Liver (tissue), 9 donors: ENCODE measurements around the gene IQSEC1. TPM values are rescaled to one million over a fixed set of nuclear protein-coding genes. Genes with fewer than 3 reads are reported as not detected.
"Not testable (repeated sequence)": the region's sequence is repeated elsewhere in the genome, so short reads cannot be mapped to it uniquely, and the experiment has no call there.

Experiments used
- DNase-seq: peaks from one replicate; pipeline ENCODE4 v3.0.0-alpha.2; 2017; ENCODE audit warnings: low spot score
- H3K27ac ChIP-seq, 2 donors: one replicate each; pipeline ENCODE4 v1.7.0; 2013; ENCODE audit warnings: inconsistent platforms in 2 of 2, low read length in 2 of 2, control low read depth in 1 of 2, low read depth in 1 of 2, mild to moderate bottlenecking in 1 of 2
- H3K27me3 ChIP-seq, 4 donors: one replicate each; pipeline versions ENCODE4 v1.6.1 to v1.7.0; 2013; ENCODE audit warnings: low read length in 3 of 4, inconsistent platforms in 1 of 4, mild to moderate bottlenecking in 1 of 4, moderate library complexity in 1 of 4; ENCODE audit not compliant: control insufficient read depth in 4 of 4, insufficient read depth in 4 of 4
- H3K36me3 ChIP-seq, 4 donors: one replicate each; pipeline versions ENCODE4 v1.6.1 to v1.7.0; 2013; ENCODE audit warnings: low read length in 3 of 4, mild to moderate bottlenecking in 3 of 4, low read depth in 1 of 4, moderate library complexity in 1 of 4; ENCODE audit not compliant: control insufficient read depth in 4 of 4, insufficient read depth in 3 of 4
- H3K4me1 ChIP-seq, 4 donors: one replicate each; pipeline versions ENCODE4 v1.6.1 to v1.7.0; 2013; ENCODE audit warnings: low read length in 3 of 4, mild to moderate bottlenecking in 3 of 4, moderate library complexity in 1 of 4; ENCODE audit not compliant: control insufficient read depth in 4 of 4, insufficient read depth in 4 of 4
- H3K4me3 ChIP-seq, 3 donors: one replicate each; pipeline versions ENCODE4 v1.6.1 to v1.7.0; 2013; ENCODE audit warnings: low read length in 3 of 3, control low read depth in 1 of 3, low read depth in 1 of 3, mild to moderate bottlenecking in 1 of 3
- H3K9ac ChIP-seq, 2 donors: one replicate each; pipeline ENCODE4 v1.7.0; 2013; ENCODE audit warnings: low read length in 2 of 2, mild to moderate bottlenecking in 2 of 2, moderate library complexity in 2 of 2, control low read depth in 1 of 2, low read depth in 1 of 2
- H3K9me3 ChIP-seq, 4 donors: one replicate each; pipeline versions ENCODE4 v1.6.1 to v1.7.0; 2013; ENCODE audit warnings: low read length in 3 of 4; ENCODE audit not compliant: control insufficient read depth in 4 of 4
- ATF3 ChIP-seq: IDR thresholded peaks from 2 replicates; pipeline ENCODE4 v1.6.1; 2016; ENCODE audit warnings: antibody characterized with exemption
- EGR1 ChIP-seq, 2 donors: IDR thresholded peaks; 2 replicates each; pipeline ENCODE4 v1.6.1; 2016 to 2018; ENCODE audit warnings: antibody characterized with exemption in 2 of 2, low read depth in 2 of 2
- FOXA1 ChIP-seq: IDR thresholded peaks from 2 replicates; pipeline ENCODE4 v1.6.1; 2016; ENCODE audit warnings: antibody characterized with exemption
- HNF4A ChIP-seq, 2 donors: conservative IDR thresholded peaks; 2 replicates each; pipeline ENCODE4 v1.6.1; 2016; ENCODE audit warnings: antibody characterized with exemption in 2 of 2, mild to moderate bottlenecking in 2 of 2
- HNF4G ChIP-seq: IDR thresholded peaks from 2 replicates; pipeline ENCODE4 v1.6.1; 2016; ENCODE audit warnings: antibody characterized with exemption
- JUND ChIP-seq, 2 donors: IDR thresholded peaks; 2 replicates each; pipeline ENCODE4 v1.6.1; 2016; ENCODE audit warnings: antibody characterized with exemption in 2 of 2
- MAX ChIP-seq: IDR thresholded peaks from 2 replicates; pipeline ENCODE4 v1.6.1; 2016; ENCODE audit warnings: antibody characterized with exemption
- NR2F2 ChIP-seq: IDR thresholded peaks from 2 replicates; pipeline ENCODE4 v1.6.1; 2016; ENCODE audit warnings: antibody characterized with exemption
- SP1 ChIP-seq: IDR thresholded peaks from 2 replicates; pipeline ENCODE4 v1.6.1; 2018; ENCODE audit warnings: antibody characterized with exemption, mild to moderate bottlenecking
- TAF1 ChIP-seq: conservative IDR thresholded peaks from 2 replicates; pipeline ENCODE4 v1.6.1; 2016; ENCODE audit warnings: antibody characterized with exemption, mild to moderate bottlenecking
- WGBS: extraction: QIAGEN DNeasy Blood & Tissue Kit; methylation state at CpG from one replicate; pipeline ENCODE4 v1.1.7; 2013; 5-methylcytosine and 5-hydroxymethylcytosine counted together
- polyA plus RNA-seq, 2 donors: library from polyadenylated mRNA; stranded (reverse) in 1 of 2; unstranded in 1 of 2; fragments of 200-250 nt in 1 of 2; fragments of >200 nt in 1 of 2; fragmentation: Nextera tagmentation in 1 of 2; extraction: Ambion mirVana in 1 of 2; gene quantifications; one replicate each; pipeline versions ENCODE4 v1.2.1 to v1.2.3, GENCODE V29; 2013 to 2015
- total RNA-seq, 2 donors: library from RNA; depleted of rRNA; stranded (reverse); fragments of >200 nt; gene quantifications; one replicate each; pipeline ENCODE4 v1.2.3, GENCODE V29; 2014
- donor health status: healthy.
- donor health status: healthy.
- donor health status: healthy.
- donor health status: healthy.
- donor health status: healthy.

Gene IQSEC1
- total and polyA plus RNA-seq, 4 donors, result 12.7 to 56.0 (median 36.2) TPM

GRCh38 chr3:12884790-12885582 lies 188.2 kb downstream of the IQSEC1 start:
- 90% methylated on average over 20 of the region's 20 CpGs for WGBS
- Histone ChIP-seq H3K27me3 (no peaks in the 10 kb centered on the region), H3K27ac (no peak overlapping the region), H3K36me3 (no peaks in the 10 kb centered on the region), H3K9ac (no peak overlapping the region), H3K4me3 (no peak overlapping the region), H3K4me1 (no peaks in the 10 kb centered on the region), H3K9me3 (no peaks in the 10 kb centered on the region)
- no peak for DNase-seq
- no peak for TF ChIP-seq MAX
- TF ChIP-seq HNF4G, result no peak

DNA sequence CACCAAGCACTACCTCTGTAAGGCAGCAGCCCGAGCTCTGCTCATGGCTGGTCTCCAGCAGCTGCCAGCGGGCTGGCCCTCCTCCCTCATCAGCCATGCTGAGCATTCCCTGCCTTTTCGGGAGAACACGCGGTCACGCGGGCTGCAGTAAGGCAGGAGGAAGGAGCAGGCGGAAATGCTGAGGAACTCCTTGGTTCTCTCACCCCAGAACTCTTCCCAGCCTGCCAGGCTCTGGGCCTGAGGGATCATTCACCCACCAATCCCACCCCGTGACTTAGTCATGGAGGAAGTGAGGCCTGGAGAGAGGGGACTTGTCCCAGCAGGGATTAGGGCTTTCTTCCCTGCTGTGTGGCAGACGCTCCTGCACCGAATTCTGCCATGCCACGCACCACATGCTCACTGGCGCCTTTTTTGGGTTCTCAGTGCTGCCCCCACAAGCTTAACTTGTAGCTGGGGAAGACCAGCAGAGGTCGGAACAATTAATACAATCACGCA lies 189.0 kb downstream of the IQSEC1 start:
- H3K9me3 ChIP-seq, result no peaks in the 10 kb centered on the region
- no peaks in the 10 kb centered on the region for H3K4me1 ChIP-seq
- H3K4me3 ChIP-seq, result no peak overlapping the region
- no peaks in the 10 kb centered on the region for H3K36me3 ChIP-seq
- no peak for TF ChIP-seq MAX
- TF ChIP-seq HNF4G, result no peak
- no peak for TF ChIP-seq TAF1
- TF ChIP-seq ATF3, result no peak
- TF ChIP-seq HNF4A (conservative IDR thresholded peaks at IDR 0.05), result no peak
- no peak for TF ChIP-seq JUND (IDR thresholded peaks at IDR 0.05)
- no peak for TF ChIP-seq NR2F2
- TF ChIP-seq FOXA1, result no peak
- TF ChIP-seq SP1, result no peak
- no peak for TF ChIP-seq EGR1 (IDR thresholded peaks at IDR 0.05; ENCODE audit: low read depth in 2 of 2)
- H3K27ac ChIP-seq, result no peak overlapping the region
- no peak overlapping the region for H3K9ac ChIP-seq
- WGBS, result 85% methylated on average over 15 of the region's 15 CpGs
- H3K27me3 ChIP-seq, result no peaks in the 10 kb centered on the region
- DNase-seq, result no peak

DNA sequence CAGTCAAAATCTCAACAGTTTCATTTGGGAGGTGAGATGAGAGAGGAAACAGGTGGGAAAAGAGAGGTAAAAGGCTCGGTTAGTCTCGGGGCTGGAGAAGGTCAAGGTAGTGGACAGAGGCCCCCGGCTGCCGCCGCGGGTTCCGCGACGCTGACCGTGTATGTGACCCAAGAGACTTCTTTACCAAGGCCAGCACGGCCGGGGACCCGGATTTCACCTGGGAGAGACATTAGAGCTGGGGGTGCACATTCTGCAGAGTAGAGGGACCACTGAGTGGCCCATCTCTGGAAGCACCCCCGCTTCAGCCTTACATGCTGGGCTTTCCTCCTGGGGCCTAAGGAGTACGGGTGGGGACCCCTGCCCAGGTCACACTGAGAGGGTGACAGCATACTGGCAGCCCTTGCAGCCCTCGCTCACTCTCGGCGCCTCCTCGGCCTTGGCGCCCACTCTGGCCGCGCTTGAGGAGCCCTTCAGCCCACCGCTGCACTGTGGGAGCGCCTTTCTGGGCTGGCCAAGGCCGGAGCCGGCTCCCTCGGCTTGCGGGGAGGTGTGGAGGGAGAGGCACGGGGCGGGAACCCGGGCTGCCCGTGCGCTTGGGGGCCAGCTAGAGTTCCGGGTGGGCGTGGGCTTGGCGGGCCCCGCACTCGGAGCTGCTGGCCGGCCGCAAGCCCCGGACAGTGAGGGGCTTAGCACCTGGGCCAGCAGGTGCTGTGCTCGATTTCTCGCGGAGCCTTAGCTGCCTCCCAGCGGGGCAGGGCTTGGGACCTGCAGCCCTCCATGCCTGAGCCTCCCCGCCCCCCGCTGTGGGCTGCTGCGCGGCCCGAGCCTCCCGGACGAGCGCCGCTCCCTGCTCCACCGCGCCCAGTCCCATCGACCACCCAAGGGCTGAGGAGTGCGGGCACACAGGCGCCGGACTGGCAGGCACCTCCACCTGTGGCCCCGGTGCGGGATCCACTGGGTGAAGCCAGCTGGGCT lies 190.6 kb downstream of the IQSEC1 start:
- H3K4me3 ChIP-seq, result no peak overlapping the region
- H3K36me3 ChIP-seq, result no peaks in the 10 kb centered on the region
- no peaks in the 10 kb centered on the region for H3K27me3 ChIP-seq
- H3K27ac ChIP-seq, result no peak overlapping the region
- no peaks in the 10 kb centered on the region for H3K9me3 ChIP-seq
- H3K9ac ChIP-seq, result no peak overlapping the region
- 93% methylated on average over 62 of the region's 62 CpGs for WGBS
- TF ChIP-seq SP1 (no peak), FOXA1 (no peak)
- no peak for DNase-seq
- H3K4me1 ChIP-seq, result no peaks in the 10 kb centered on the region

- H3K9me3 ChIP-seq, H3K9ac ChIP-seq, H3K4me1 ChIP-seq, H3K27me3 ChIP-seq, DNase-seq, H3K36me3 ChIP-seq, H3K4me3 ChIP-seq, H3K27ac ChIP-seq: not testable (repeated sequence)
- 95% methylated on average over 12 of the region's 12 CpGs for WGBS
Measured at GRCh38 chr3:12881858-12882257, 191.4 kb downstream of the IQSEC1 start.
